ENCODE results near the gene DKK3.

DKK3 gene

DNA sequence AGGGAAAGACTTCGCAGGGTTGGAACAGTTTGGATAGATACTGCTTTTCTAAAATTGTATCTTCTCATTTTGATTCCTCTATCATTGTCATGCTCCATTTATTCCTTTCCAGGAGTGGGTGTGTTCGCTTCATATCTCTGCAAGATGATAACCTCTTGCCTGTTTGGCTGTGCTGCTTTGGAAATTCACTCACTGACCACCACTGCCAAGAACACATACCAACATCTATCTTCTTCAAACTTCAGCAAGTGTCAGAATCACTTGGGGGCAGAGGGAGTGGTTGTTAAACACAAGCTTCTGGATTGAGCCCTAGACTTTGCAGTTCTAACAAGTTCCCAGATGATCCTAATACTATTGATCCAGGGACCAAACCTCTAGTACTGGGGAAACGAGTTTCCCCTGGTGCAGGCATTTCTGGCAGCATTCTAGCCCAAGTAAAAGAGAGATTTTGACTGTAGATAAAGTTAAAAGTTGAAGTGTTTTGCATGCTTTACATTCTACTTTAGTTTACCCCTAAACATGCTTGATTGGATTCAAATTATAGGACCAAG lies 11.5 kb upstream of the DKK3 start:
- H3K4me3 ChIP-seq (ENCODE audit: control insufficient read depth, low read depth, low read length): no peak overlapping the region
- TF ChIP-seq, protein P1, sequence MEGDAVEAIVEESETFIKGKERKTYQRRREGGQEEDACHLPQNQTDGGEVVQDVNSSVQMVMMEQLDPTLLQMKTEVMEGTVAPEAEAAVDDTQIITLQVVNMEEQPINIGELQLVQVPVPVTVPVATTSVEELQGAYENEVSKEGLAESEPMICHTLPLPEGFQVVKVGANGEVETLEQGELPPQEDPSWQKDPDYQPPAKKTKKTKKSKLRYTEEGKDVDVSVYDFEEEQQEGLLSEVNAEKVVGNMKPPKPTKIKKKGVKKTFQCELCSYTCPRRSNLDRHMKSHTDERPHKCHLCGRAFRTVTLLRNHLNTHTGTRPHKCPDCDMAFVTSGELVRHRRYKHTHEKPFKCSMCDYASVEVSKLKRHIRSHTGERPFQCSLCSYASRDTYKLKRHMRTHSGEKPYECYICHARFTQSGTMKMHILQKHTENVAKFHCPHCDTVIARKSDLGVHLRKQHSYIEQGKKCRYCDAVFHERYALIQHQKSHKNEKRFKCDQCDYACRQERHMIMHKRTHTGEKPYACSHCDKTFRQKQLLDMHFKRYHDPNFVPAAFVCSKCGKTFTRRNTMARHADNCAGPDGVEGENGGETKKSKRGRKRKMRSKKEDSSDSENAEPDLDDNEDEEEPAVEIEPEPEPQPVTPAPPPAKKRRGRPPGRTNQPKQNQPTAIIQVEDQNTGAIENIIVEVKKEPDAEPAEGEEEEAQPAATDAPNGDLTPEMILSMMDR (IDR thresholded peaks at IDR 0.05; ENCODE audit: control insufficient read depth, insufficient read depth, low read depth, low read length, missing control alignments): no peak
- DNase-seq (ENCODE audit: low read depth): no peak

DNA sequence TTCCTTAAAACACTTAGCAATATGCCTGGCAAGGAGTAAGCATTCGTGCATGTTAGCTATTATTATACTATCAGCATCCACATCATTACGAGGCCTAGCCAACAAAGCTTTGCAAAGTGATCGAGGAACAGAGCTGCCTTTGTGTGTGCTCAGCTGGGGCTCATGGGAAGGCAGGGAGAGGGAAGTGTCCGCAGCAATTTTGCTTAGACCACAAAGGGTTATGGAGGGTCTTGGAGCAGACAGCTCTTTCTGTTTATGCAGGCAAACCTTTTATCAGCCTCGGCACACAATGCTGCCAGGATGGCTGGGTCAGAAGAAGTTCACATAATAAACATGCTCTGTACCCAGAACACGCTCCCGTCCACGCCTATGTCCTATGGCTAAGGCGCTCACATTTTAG lies 10.9 kb upstream of the DKK3 start:
- TF ChIP-seq, protein P1 (IDR thresholded peaks at IDR 0.05; ENCODE audit: control insufficient read depth, insufficient read depth, low read depth, low read length, missing control alignments): no peak
- DNase-seq (ENCODE audit: low read depth): no peak
- H3K4me3 ChIP-seq (ENCODE audit: control insufficient read depth, low read depth, low read length): no peak overlapping the region

DNA sequence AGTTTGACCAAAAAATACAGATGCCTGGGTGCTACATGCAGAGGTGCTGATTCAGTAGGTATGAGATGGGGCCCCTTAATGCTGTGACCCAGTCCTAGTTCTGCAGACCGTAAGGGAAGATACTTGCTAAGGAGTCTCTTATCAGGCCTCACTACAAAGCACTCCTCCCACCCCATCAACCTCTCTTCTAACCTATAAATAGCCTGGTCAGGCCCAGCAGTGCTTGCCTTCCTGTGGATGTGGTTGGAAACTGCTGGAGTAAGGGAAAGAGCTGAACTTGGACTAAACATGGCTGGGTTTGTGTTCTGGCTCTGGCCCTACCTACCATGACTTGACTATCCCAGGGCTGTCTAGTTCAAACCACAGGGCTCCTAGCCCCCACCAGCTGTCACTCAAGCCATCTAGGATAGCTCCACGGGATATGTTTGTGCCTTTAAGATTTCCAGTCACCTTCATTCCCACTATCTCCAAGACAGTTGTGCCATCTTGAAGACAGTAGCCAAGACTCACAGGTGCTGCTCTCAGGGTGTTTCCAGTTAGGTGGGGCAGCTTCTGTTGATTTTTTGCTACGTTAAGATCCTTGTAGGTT lies 9.5 kb upstream of the DKK3 start:
- TF ChIP-seq, protein P1 (IDR thresholded peaks at IDR 0.05; ENCODE audit: control insufficient read depth, insufficient read depth, low read depth, low read length, missing control alignments): no peak

DNA sequence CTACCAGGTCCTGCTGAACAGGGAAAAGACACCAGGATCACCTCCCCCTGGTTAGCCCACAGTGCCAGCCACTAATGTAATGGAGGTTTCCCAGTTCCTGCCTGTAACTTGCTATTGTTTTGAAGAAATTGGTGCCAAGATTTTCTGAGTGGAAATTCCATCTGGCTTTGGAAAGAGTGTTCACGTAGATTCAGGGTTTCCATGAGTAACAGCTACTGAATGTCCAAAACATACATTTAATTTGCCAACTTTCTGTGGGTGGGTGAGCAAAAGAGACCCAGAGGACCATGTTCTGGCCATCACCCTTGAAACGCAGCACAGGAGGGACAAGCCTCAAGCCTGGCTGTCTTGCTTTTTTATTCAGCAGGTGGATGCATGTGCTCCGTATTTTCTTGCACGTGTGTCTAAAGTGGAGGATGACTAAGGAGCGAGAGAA lies 8.8 kb upstream of the DKK3 start:
- peak; percentile 48 for DNase-seq (ENCODE audit: low read depth)
- no peak overlapping the region for H3K4me3 ChIP-seq (ENCODE audit: control insufficient read depth, low read depth, low read length)
- TF ChIP-seq, protein P1 (IDR thresholded peaks at IDR 0.05; ENCODE audit: control insufficient read depth, insufficient read depth, low read depth, low read length, missing control alignments): no peak

More for the DNA sequence above, 9.5 kb upstream of the DKK3 start:
- DNase-seq (ENCODE audit: low read depth): no peak
- no peak overlapping the region for H3K4me3 ChIP-seq (ENCODE audit: control insufficient read depth, low read depth, low read length)

DNA sequence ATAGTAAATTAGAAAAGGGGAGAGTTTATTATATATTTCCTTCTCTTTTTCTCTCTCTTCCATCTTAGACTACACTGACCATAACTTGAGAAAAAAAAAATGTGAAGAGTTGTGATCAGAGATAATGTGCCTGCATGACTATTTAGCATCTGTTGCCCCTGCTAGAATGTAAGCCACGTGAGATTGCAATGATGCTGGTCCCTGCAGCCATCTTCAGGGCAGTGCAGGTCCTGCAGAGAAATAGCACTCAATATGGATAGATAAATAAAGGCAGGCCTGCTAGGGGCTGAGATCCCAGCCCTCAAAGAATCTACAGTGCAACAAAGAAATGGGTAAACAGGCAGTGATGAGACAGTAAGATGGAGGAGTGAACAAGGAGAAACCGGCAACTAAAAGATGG lies 7.8 kb upstream of the DKK3 start:
- no peak for DNase-seq (ENCODE audit: low read depth)
- no peak overlapping the region for H3K4me3 ChIP-seq (ENCODE audit: control insufficient read depth, low read depth, low read length)
- TF ChIP-seq, protein P1 (IDR thresholded peaks at IDR 0.05; ENCODE audit: control insufficient read depth, insufficient read depth, low read depth, low read length, missing control alignments): peak; percentile 24

DNA sequence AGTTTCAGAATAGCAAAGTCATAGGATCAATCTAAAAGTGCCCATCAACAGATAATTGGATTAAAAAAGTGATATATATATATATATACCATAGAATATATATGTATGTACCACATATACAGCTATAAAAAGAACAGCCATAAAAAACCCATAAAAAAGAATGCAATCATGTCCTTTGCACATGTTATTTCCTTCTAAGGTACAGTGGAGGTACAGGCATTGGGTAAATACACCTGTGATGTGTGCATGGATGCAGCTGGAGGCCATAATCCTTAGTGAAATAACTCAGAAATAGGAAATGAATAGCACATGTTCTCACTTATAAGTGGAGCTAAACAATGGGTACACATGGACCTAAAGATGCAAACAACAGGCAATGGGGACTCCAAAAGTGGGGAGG lies 7.1 kb upstream of the DKK3 start:
- TF ChIP-seq, protein P1 (IDR thresholded peaks at IDR 0.05; ENCODE audit: control insufficient read depth, insufficient read depth, low read depth, low read length, missing control alignments): no peak
- no peak overlapping the region for H3K4me3 ChIP-seq (ENCODE audit: control insufficient read depth, low read depth, low read length)
- DNase-seq (ENCODE audit: low read depth): no peak
